ENCODE results near the gene CPVL. TPM values are rescaled to one million over a fixed set of nuclear protein-coding genes. Genes with fewer than 3 reads are reported as not detected.

Gene CPVL
- total and polyA plus RNA-seq, 2 of the 8 experiments (the other 6 are each of a cell fraction or from before 2014, with no cell fraction given) = 40.0 to 55.0 TPM

DNA sequence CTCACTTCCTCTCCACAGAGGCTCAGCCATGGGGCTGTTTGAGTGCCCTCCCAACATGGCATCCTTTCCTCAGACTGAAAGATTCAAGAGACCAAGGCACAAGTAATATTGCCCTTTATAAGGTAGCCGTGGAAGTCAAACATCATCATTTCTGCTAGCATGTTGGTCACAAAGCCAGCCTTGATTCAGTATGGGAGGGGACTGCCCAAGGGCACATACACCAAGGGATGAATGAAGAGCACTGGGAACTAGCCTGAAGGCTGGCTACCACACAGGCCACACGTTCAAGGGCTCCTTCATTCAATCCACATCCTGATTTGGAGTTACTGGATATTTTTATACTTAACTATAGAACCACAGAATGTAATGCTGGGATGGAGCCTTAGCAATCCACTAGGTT, 39.3 kb downstream of the CPVL start:
- FAIRE-seq (no peak), DNase-seq (ENCODE audit: low read depth in 1 of 2, low spot score in 2 of 2) (no peak)
- Histone ChIP-seq H3K14ac (ENCODE audit: insufficient read length) (no peak overlapping the region), H3K27me3 (replicated peaks in 1 of 4; ENCODE audit: control insufficient read depth in 3 of 4, extremely low read depth in 1 of 4, insufficient read depth in 3 of 4, low read length in 3 of 4) (no peaks in the 10 kb centered on the region), H3K4me3 (ENCODE audit: extremely low read depth in 1 of 4, insufficient read depth in 2 of 4, low read depth in 3 of 4, low read length in 4 of 4) (no peak overlapping the region), H3K79me2 (ENCODE audit: control insufficient read depth in 1 of 2, insufficient read depth in 2 of 2, low read length in 2 of 2) (no peaks in the 10 kb centered on the region), H3K9me3 (ENCODE audit: insufficient read depth in 2 of 2, low read depth in 1 of 2, low read length in 1 of 2) (no peaks in the 10 kb centered on the region), H3K4ac (replicated peaks; ENCODE audit: insufficient read length, low read depth, low read length) (no peak overlapping the region), H3K4me1 (replicated peaks in 1 of 4; ENCODE audit: control insufficient read depth in 3 of 4, insufficient read depth in 4 of 4, low read length in 3 of 4) (no peaks in the 10 kb centered on the region), H4K5ac (ENCODE audit: insufficient read length, low read depth, low read length) (no peak overlapping the region), H2BK5ac (ENCODE audit: low read depth, low read length) (no peak overlapping the region), H3K23ac (ENCODE audit: insufficient read length) (no peak overlapping the region), H2BK20ac (ENCODE audit: low read length) (no peak overlapping the region), H2BK12ac (ENCODE audit: low read depth, low read length) (no peak overlapping the region), H3K18ac (ENCODE audit: extremely low read depth, low read length) (no peak overlapping the region), H3K79me1 (ENCODE audit: low read depth, low read length) (no peaks in the 10 kb centered on the region; the same call in 1 of the 2 replicates), H3K23me2 (ENCODE audit: low read depth, low read length) (no peaks in the 10 kb centered on the region), H2BK120ac (replicated peaks; ENCODE audit: low read depth, low read length) (no peak overlapping the region), H2AFZ (ENCODE audit: low read length) (no peak overlapping the region), H3K56ac (replicated peaks; ENCODE audit: insufficient read length, low read depth, low read length) (no peak overlapping the region), H4K8ac (ENCODE audit: extremely low read depth, insufficient read depth, low read length) (no peak overlapping the region), H2AK5ac (ENCODE audit: low read depth, low read length) (no peak overlapping the region), H3K9ac (replicated peaks in 1 of 4; ENCODE audit: extremely low read depth in 1 of 4, low read depth in 3 of 4, low read length in 3 of 4) (no peak overlapping the region), H2BK15ac (ENCODE audit: low read length) (0 out of 2 replicates have a peak overlapping the region, but pooled peaks have one; percentile 31), H4K91ac (replicated peaks; ENCODE audit: insufficient read length, low read length) (no peak overlapping the region), H3K27ac (ENCODE audit: low read depth, low read length) (no peak overlapping the region), H4K20me1 (replicated peaks in 1 of 2; ENCODE audit: control insufficient read depth in 1 of 2, insufficient read depth in 2 of 2, low read length in 2 of 2) (no peaks in the 10 kb centered on the region), H3K36me3 (ENCODE audit: control insufficient read depth in 2 of 4, insufficient read depth in 4 of 4, low read length in 3 of 4) (0 out of 8 replicates have a peak, but pooled peaks cover 0 to 2% (median 0%) of the 10 kb centered on the region in 4 experiments), H3K4me2 (ENCODE audit: insufficient read depth in 1 of 2, low read depth in 2 of 2, low read length in 2 of 2) (no peak overlapping the region)
- CTCF ChIA-PET (ENCODE audit: partially characterized antibody) = interaction anchor here (0.5 to 28.4 kb wide), 39 partner anchors 9 to 314 kb away, joined by 3 to 692 read pairs (median 4); partner anchors contain the start of gene TRIL
- TF ChIP-seq POU5F1 (IDR thresholded peaks at IDR 0.05; ENCODE audit: low read depth, low read length) (no peak), MAFK (IDR thresholded peaks at IDR 0.05; ENCODE audit: low read depth, low read length) (no peak), RBBP5 (IDR thresholded peaks at IDR 0.05; ENCODE audit: borderline replicate concordance, low read depth, low read length) (no peak), ZNF274 (IDR thresholded peaks at IDR 0.05; ENCODE audit: borderline replicate concordance, extremely low read depth, low read length) (no peak), RXRA (IDR thresholded peaks at IDR 0.05; ENCODE audit: insufficient read depth, low read depth, low read length) (no peak), CHD1 (IDR thresholded peaks at IDR 0.05; ENCODE audit: low read depth, low read length) (no peak)
- TF ChIP-seq, protein P1, sequence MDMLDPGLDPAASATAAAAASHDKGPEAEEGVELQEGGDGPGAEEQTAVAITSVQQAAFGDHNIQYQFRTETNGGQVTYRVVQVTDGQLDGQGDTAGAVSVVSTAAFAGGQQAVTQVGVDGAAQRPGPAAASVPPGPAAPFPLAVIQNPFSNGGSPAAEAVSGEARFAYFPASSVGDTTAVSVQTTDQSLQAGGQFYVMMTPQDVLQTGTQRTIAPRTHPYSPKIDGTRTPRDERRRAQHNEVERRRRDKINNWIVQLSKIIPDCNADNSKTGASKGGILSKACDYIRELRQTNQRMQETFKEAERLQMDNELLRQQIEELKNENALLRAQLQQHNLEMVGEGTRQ (IDR thresholded peaks at IDR 0.05; ENCODE audit: low read length) = no peak
- TF ChIP-seq, protein P2, sequence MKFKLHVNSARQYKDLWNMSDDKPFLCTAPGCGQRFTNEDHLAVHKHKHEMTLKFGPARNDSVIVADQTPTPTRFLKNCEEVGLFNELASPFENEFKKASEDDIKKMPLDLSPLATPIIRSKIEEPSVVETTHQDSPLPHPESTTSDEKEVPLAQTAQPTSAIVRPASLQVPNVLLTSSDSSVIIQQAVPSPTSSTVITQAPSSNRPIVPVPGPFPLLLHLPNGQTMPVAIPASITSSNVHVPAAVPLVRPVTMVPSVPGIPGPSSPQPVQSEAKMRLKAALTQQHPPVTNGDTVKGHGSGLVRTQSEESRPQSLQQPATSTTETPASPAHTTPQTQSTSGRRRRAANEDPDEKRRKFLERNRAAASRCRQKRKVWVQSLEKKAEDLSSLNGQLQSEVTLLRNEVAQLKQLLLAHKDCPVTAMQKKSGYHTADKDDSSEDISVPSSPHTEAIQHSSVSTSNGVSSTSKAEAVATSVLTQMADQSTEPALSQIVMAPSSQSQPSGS (IDR thresholded peaks at IDR 0.05; ENCODE audit: low read length) = no peak
- POLR2A ChIA-PET (ENCODE audit: partially characterized antibody) = interaction anchor here (1.1 kb wide), 1 partner anchor 44 kb away, joined by 3 read pairs; no protein-coding TSS in a partner anchor
- WGBS, 2 experiments (ENCODE audit: extremely low coverage in 1 of 2, insufficient coverage in 1 of 2, insufficient read length in 1 of 2, insufficient replicate concordance in 2 of 2, low coverage in 1 of 2, low lambda C conversion rate in 2 of 2, missing lambda C conversion rate in 1 of 2) = 89% methylated on average over 2 of the region's 2 CpGs; no CpG with 5 or more reads in 1 of the 2 experiments

Measured in H1 (cell line).